GM13977 (cell line): ENCODE measurements around the gene C16orf92.

Experiments
- DNase-seq: peaks from one replicate; pipeline ENCODE4 v3.0.0; 2012; ENCODE audit warnings: low spot score
- CTCF ChIP-seq: IDR thresholded peaks from 2 replicates; pipeline ENCODE4 v1.5.1; 2012; ENCODE audit warnings: mild to moderate bottlenecking, control low read depth; ENCODE audit not compliant: insufficient read depth; ENCODE audit errors: extremely low read depth, missing control alignments
- in situ Hi-C: fragments of 300-500 bp; cut with MboI; formaldehyde crosslinking; loops from one replicate; pipeline ENCODE4 v1.12.0; 2022; ENCODE audit warnings: low sequenced_read_pairs, low pct_unique_long_range_greater_than_20kb, mixed read lengths, inconsistent platforms; ENCODE audit not compliant: unreplicated experiment

C16orf92 gene

GRCh38 chr16:30024451-30024850, 1.5 kb downstream of the C16orf92 start:
- no peak for TF ChIP-seq CTCF
- DNase-seq, result no peak
- in situ Hi-C loops, result loop anchor here (10.0 kb wide), 1 partner anchor 340 kb away; no protein-coding TSS in a partner anchor

- no peak for DNase-seq
- in situ Hi-C loops, result loop anchor here (10.0 kb wide), 1 partner anchor 340 kb away; no protein-coding TSS in a partner anchor
- TF ChIP-seq CTCF, result no peak
These were observed 2.2 kb downstream of the C16orf92 start for GRCh38 chr16:30025156-30025555.

- TF ChIP-seq CTCF, result no peak
- in situ Hi-C loops, result loop anchor here (10.0 kb wide), 1 partner anchor 341 kb away; no protein-coding TSS in a partner anchor
- no peak for DNase-seq
These were observed 2.6 kb downstream of the C16orf92 start for GRCh38 chr16:30025574-30025973.

- no peak for DNase-seq
- TF ChIP-seq CTCF, result no peak
- in situ Hi-C loops, result loop anchor here (10.0 kb wide), 1 partner anchor 342 kb away; no protein-coding TSS in a partner anchor
These were observed 3.5 kb downstream of the C16orf92 start for GRCh38 chr16:30026449-30026848.

GRCh38 chr16:30027588-30028437, 4.8 kb downstream of the C16orf92 start:
- in situ Hi-C loops, result loop anchor here (10.0 kb wide), 1 partner anchor 343 kb away; no protein-coding TSS in a partner anchor
- DNase-seq, result no peak

More at GRCh38 chr16:30027588-30028437, 4.8 kb downstream of the C16orf92 start:
- TF ChIP-seq CTCF, result no peak
